ENCODE measurements around the gene SULF2.

Gene SULF2

GRCh38 chr20:47802226-47802920 lies 17.1 kb upstream of the SULF2 start:
- DNase-seq (ENCODE audit: low read depth) = no peak
- TF ChIP-seq CTCF (IDR thresholded peaks at IDR 0.05; ENCODE audit: insufficient read depth, low read depth, low read length, missing control alignments) = no peak
- H3K4me3 ChIP-seq (ENCODE audit: low read length) = no peak overlapping the region

GRCh38 chr20:47801759-47802158 lies 16.5 kb upstream of the SULF2 start:
- TF ChIP-seq CTCF (IDR thresholded peaks at IDR 0.05; ENCODE audit: insufficient read depth, low read depth, low read length, missing control alignments) = no peak

GRCh38 chr20:47801079-47801478 lies 15.8 kb upstream of the SULF2 start:
- no peak overlapping the region for H3K4me3 ChIP-seq (ENCODE audit: low read length)

More at GRCh38 chr20:47801759-47802158, 16.5 kb upstream of the SULF2 start:
- DNase-seq (ENCODE audit: low read depth) = no peak
- H3K4me3 ChIP-seq (ENCODE audit: low read length) = no peak overlapping the region

GRCh38 chr20:47800623-47801022 lies 15.3 kb upstream of the SULF2 start:
- TF ChIP-seq CTCF (IDR thresholded peaks at IDR 0.05; ENCODE audit: insufficient read depth, low read depth, low read length, missing control alignments) = no peak
- H3K4me3 ChIP-seq (ENCODE audit: low read length) = no peak overlapping the region
- no peak for DNase-seq (ENCODE audit: low read depth)

More at GRCh38 chr20:47801079-47801478, 15.8 kb upstream of the SULF2 start:
- TF ChIP-seq CTCF (IDR thresholded peaks at IDR 0.05; ENCODE audit: insufficient read depth, low read depth, low read length, missing control alignments) = no peak
- no peak for DNase-seq (ENCODE audit: low read depth)

GRCh38 chr20:47799116-47799715 lies 13.9 kb upstream of the SULF2 start:
- no peak for TF ChIP-seq CTCF (IDR thresholded peaks at IDR 0.05; ENCODE audit: insufficient read depth, low read depth, low read length, missing control alignments)
- no peak overlapping the region for H3K4me3 ChIP-seq (ENCODE audit: low read length)
- no peak for DNase-seq (ENCODE audit: low read depth)

- DNase-seq (ENCODE audit: low read depth) = no peak
- TF ChIP-seq CTCF (IDR thresholded peaks at IDR 0.05; ENCODE audit: insufficient read depth, low read depth, low read length, missing control alignments) = no peak
- no peak overlapping the region for H3K4me3 ChIP-seq (ENCODE audit: low read length)
Observed at GRCh38 chr20:47796971-47797370, 11.7 kb upstream of the SULF2 start.

Measured in epithelial cell of esophagus (primary cell).